ENCODE measurements around the gene ENPP1.
"Not testable (repeated sequence)": the region's sequence is repeated elsewhere in the genome, so short reads cannot be mapped to it uniquely, and the experiment has no call there.

The ENPP1 gene

DNA sequence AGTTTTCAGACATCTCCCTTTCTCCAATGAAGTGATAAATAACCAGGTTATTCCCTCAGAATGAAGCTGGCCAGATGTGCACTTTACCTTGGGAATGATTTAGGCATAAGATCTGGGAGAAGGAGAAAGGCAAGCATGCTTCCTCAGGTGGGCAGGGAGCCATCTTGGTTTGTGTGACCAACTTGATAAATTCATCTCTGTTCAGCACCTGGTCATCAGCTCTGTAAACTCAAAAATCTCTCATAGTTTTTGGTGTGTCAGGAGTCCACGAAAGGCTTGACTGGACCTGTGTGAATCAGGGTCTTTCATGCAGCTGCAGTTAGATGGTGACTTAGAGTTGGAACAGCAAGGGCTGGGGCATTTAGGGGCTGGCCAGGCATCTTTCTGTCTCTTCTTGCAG, 24.5 kb downstream of the ENPP1 start:
- no peak for DNase-seq

GRCh38 chr6:131838051-131838450, 30.2 kb downstream of the ENPP1 start:
- no peak for DNase-seq

- DNase-seq: no peak
Observed at GRCh38 chr6:131839388-131839787, 31.6 kb downstream of the ENPP1 start.

GRCh38 chr6:131840441-131840840, 32.6 kb downstream of the ENPP1 start:
- no peak for DNase-seq

DNA sequence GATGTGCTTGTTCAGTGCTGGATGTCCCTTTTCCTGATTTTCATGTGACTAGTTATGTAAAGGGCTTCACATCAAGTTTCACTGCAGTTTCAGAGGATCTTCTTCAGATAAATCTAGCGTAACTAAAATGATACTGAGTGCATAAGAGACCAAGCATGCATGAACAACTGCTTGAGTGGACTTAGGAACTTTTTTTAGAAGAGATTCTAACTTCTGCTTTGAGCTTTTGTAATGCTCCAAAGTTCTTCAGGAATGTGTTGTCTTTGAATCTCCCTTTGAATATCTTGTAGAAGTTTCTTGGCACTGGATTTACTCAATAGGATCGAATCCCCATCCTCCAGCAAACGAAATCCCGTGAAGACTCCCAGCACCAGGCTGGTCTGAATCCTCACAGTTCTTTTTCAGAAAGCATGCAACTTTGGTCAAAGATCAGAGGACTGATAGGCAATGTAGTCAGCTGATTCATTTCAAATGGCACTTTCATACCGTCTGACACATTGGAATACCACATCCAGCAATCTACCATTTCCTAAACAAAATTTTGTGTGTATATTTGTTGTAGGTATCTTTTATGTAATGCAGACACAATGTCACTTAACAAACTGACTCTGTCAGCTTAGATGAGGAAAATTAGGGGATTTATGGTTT, 33.2 kb downstream of the ENPP1 start:
- DNase-seq: no peak

GRCh38 chr6:131843768-131844167, 35.9 kb downstream of the ENPP1 start:
- no peak for DNase-seq

GRCh38 chr6:131844243-131844841, 36.5 kb downstream of the ENPP1 start:
- DNase-seq: no peak

DNA sequence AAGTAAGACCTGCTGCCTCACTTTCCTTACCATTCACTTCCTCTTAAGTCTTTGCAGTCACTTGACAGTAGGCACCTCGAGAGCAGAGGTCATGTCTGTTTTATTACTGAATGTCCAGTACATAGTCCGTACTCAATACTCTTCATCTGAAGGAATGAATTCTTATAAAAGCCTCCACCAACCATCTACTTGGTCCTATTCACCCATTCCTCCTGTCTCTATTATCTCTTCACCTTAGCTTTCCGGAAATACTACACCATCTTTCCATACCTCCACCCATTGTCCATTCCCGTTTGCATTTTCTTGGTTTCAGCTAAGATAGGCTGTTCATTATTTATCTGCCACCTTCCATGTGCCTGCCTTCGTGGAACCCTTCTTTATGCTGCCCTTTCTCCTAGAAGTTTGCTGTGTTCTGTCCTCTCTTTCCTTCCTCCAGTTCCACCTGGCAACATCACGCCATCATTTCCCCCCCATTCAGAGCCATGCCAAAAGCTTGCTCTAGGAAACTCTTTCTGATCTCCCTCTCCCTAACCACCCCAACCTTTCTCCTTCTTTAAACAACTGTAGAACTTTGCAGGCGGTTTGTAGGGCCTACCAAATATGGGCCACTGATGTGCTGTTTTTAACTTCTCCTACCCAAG, 38.3 kb downstream of the ENPP1 start:
- no peak for DNase-seq

GRCh38 chr6:131846905-131847304, 39.1 kb downstream of the ENPP1 start:
- DNase-seq: no peak

- DNase-seq: no peak
Observed at GRCh38 chr6:131849799-131850198, 42.0 kb downstream of the ENPP1 start.

DNA sequence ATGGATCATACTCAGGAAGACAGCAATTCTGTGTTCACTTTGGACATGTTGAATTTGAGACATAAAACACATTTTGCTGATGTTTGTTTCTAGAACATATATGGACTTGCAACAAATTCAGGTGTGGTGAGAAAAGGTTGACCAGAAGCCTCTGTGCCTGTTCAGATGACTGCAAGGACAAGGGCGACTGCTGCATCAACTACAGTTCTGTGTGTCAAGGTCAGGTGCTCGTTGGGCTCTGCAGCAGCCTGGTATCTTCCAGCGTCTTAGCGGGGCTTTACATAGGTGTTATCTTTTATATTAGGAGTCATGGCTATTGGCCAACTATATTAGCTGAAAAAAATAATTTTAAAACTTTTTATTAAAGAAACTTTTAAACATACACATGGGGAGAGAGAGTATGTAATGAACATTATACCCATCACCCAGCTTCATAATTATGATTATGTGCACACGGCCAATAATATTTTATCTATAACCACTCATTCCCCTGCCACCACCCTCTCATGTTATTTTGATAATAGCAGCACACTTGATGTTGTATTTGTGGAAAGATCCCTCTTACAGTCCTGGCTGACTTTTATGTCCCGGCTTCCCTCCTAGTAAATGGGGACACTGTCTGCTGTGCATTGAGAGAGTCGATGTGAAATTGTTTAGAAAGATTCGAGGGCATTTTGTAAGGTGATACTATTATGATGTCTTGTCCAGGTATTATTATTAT, 43.4 kb downstream of the ENPP1 start:
- DNase-seq: no peak

GRCh38 chr6:131852200-131852599, 44.4 kb downstream of the ENPP1 start:
- DNase-seq: no peak

DNA sequence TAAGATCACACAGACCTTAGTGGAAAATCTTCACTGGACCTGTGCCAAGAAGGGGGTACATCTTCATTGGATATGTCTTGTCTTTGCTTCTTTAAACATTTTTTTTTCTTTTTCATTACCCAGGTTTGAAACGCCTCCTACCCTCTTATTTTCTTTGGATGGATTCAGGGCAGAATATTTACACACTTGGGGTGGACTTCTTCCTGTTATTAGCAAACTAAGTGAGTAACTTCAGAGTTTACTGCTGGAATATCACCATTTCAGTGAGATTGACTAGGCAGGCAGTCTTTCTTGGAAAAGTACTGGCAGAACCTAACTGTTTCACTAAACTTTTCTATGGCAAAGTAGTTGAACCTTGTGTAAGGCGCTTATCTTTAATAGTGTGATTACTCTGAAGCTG, 47.0 kb downstream of the ENPP1 start:
- DNase-seq: no peak

GRCh38 chr6:131858765-131859415, 51.1 kb downstream of the ENPP1 start:
- DNase-seq: no peak

GRCh38 chr6:131859658-131860057, 51.8 kb downstream of the ENPP1 start:
- not testable (repeated sequence) for DNase-seq

DNA sequence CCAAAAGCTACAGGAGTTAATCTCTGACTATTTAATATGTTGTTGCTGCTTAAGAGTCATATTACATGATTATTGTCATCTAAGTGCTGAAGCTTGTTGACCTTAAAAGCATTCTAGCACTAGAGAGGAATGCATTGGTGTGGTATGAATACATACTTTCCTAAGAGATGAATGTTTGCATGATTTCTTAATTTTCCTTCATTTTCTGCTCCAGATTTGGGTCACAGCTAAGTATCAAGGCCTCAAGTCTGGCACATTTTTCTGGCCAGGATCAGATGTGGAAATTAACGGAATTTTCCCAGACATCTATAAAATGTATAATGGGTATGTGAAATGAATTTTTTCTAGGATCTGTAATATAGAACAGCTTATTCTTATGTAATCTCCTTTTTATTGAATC, 53.6 kb downstream of the ENPP1 start:
- DNase-seq: no peak

DNA sequence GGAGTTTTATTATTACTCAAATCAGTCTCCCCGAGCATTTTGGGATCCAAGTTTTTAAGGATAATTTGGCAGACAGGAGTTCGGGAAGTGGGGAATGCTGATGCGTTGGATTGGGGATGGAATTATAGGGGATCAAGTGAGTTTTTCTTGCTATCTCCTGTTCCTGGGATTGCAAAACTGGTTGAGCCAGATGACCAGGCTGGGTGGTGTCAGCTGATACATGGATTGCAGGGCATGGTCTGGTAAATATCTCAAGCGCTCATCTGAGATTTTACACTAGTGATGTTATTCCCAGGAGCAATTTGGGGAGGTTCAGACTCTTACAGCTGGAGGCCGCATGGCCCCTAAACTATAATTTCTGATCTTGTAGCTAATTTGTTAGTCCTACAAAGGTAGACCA, 54.7 kb downstream of the ENPP1 start:
- no peak for DNase-seq

GRCh38 chr6:131867744-131868143, 59.9 kb downstream of the ENPP1 start:
- no peak for DNase-seq

DNA sequence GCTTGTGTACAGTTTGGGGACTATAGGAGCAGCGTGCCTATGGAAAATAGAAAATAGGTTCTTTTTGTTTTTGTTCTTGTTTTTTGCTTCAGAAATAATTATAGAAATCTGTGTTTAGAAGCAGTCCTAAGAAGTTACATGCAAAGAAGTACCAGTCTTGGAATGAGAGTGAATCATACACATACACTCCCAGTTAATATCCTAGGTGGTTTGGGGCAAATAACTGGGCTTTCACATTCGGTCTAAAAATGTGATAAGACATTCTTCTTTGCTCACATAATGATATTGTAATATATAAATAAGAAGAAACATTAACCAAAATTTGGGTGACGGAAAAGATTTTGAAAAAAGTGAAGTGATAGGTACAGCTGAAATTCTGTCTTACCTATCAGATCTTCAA, 61.0 kb downstream of the ENPP1 start:
- DNase-seq: no peak

DNA sequence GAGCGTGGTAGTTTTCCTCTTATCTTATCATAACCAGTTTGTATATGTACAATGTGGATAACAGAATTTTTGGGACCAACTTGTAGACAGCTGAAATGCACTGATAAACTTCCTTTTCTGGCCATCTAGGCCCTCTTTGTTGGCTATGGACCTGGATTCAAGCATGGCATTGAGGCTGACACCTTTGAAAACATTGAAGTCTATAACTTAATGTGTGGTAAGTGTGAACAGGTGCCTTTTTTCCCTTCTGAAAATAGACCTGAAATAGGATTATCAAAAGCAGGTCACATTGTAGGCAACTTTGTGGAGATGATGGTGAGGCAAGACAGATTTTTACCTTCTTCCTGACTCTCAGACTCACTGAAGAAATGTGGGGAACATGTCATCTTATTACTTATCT, 67.8 kb downstream of the ENPP1 start:
- no peak for DNase-seq

- no peak for DNase-seq
Observed at GRCh38 chr6:131876545-131876944, 68.7 kb downstream of the ENPP1 start.

DNA sequence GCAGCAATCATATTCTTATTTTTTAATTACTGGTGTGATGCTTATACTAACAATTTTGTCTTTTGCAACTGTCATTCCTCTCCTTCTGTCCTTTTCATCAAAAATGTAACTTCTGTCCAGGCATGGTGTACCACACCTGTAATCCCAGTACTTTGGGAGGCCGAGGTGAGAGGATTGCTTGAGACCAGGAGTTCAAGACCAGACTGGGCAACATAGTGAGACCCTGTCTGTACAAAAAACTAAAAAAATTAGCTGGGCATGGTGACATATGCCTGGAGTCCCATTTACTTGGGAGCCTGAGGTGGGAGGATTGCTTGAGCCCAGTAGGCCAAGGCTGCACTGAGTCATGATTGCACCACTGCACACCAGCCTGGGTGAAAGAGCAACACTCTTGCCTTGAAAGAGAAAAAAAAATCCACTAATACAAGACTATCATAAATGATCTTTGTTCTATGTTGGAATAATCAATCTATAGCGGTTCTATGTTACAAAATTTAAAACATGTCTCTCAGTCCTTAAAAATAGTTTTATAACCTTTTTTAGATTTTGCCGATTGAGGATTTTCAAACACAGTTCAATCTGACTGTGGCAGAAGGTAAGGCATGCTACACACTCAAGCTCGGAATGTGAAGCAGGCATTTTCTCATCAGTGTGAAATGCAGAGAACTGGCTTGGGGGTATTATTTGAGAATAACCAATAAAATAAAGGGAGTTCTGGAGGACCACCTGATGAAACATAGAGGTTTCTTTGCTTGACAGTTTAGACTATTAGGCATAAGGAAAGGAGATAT, 70.4 kb downstream of the ENPP1 start:
- no peak for DNase-seq

DNA sequence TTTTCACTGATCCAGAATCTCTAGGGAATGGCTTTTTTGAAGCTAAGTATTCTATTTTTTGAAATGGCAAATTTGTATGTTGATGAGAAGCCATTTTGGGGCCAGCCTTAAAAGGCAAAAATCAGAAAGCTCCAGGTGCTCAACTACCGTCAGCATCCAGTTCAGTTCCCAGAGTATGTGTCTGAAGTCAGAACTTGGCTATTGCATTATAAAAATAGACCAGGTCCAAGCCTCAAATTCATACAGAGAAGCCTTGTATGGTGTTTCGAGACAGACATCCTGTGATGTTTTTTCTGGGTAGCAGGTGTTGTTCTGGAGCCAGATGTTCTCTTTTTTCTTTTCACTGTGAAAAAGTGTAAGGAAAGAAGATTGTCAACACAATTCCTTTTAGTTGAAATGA, 75.2 kb downstream of the ENPP1 start:
- no peak for DNase-seq

Data from activated CD4-positive, CD25-positive, alpha-beta regulatory T cell treated with anti-CD3 and anti-CD28 coated beads, Interleukin-2, amount 50 U/mL, for 72 hours (primary cell).